ENCODE results near the gene DIAPH3. TPM values are rescaled to one million over a fixed set of nuclear protein-coding genes. Genes with fewer than 3 reads are reported as not detected.

Gene DIAPH3
- total and polyA plus RNA-seq, 2 of the 4 experiments (the other 2 are of a cell fraction), result 8.9 to 9.3 TPM

- no peaks in the 10 kb centered on the region for H3K36me3 ChIP-seq (ENCODE audit: control insufficient read depth, insufficient read depth, low read length)
- no peak overlapping the region for H2AK9ac ChIP-seq (replicated peaks; ENCODE audit: low read depth, low read length, poor library complexity)
- no peak overlapping the region for H4K8ac ChIP-seq (ENCODE audit: low read depth in 2 of 2, low read length in 2 of 2)
- POLR2A ChIA-PET (ENCODE audit: unreplicated experiment), result no interaction called here
- no peak overlapping the region for H3K18ac ChIP-seq (ENCODE audit: low read depth, low read length)
- BruUV-seq (replicated peaks), result no TSS peak
- H3K4me3 ChIP-seq (ENCODE audit: insufficient read depth, low read depth, low read length), result no peak overlapping the region
- DNase-seq, result no peak
- no peaks in the 10 kb centered on the region for H3K4me1 ChIP-seq (ENCODE audit: control insufficient read depth, insufficient read depth, low read length)
- dilution Hi-C loops (cut with HindIII; ENCODE audit: low sequenced_read_pairs, unreplicated experiment) (no loop called here), in situ Hi-C loops (cut with MboI; ENCODE audit: low sequenced_read_pairs) (no loop called here), intact Hi-C loops (cut with micrococcal nuclease) (no loop called here)
- no peak overlapping the region for H2AK5ac ChIP-seq (ENCODE audit: low read depth, low read length)
- H4K91ac ChIP-seq (ENCODE audit: insufficient read depth, low read depth, low read length), result no peak overlapping the region
- H2BK20ac ChIP-seq (ENCODE audit: low read depth, low read length), result no peak overlapping the region
- ATAC-seq (ENCODE audit: low read depth), result no peak
- no peak overlapping the region for H3K9ac ChIP-seq (ENCODE audit: low read depth, low read length)
- H2BK5ac ChIP-seq (ENCODE audit: low read depth, low read length, poor library complexity, severe bottlenecking), result no peak overlapping the region
- CTCF ChIA-PET, result no interaction called here
- H4K20me1 ChIP-seq (ENCODE audit: insufficient read depth, low read length), result no peaks in the 10 kb centered on the region
- no peak overlapping the region for H3K56ac ChIP-seq (ENCODE audit: extremely low read depth, insufficient read depth, low read length)
- no peak overlapping the region for H2AFZ ChIP-seq (replicated peaks; ENCODE audit: low read length, poor library complexity)
- no peaks in the 10 kb centered on the region for H3K9me3 ChIP-seq (ENCODE audit: control insufficient read depth, insufficient read depth, low read length)
- H2BK120ac ChIP-seq (ENCODE audit: low read depth, low read length), result no peak overlapping the region
- no peak overlapping the region for H4K5ac ChIP-seq (ENCODE audit: low read depth, low read length)
- no peak for TF ChIP-seq CTCF (conservative IDR thresholded peaks at IDR 0.05; ENCODE audit: low read depth, low read length)
- TF ChIP-seq BHLHE40 (IDR thresholded peaks at IDR 0.05; ENCODE audit: low read depth, low read length), result no peak
- TF ChIP-seq CEBPB (IDR thresholded peaks at IDR 0.05; ENCODE audit: low read depth, low read length), result no peak
- TF ChIP-seq POLR2A (IDR thresholded peaks at IDR 0.05; ENCODE audit: low read depth, low read length), result no peak
- no peak for TF ChIP-seq FOS (IDR thresholded peaks at IDR 0.05; ENCODE audit: low read depth, low read length)
- no peak for TF ChIP-seq USF2 (IDR thresholded peaks at IDR 0.05; ENCODE audit: low read depth, low read length)
- no peak for TF ChIP-seq NFE2L2 (IDR thresholded peaks at IDR 0.05; ENCODE audit: low read depth, low read length)
- no peak overlapping the region for H3K4me2 ChIP-seq (ENCODE audit: low read depth, low read length)
- peaks cover 16% of the 10 kb centered on the region for H3K27me3 ChIP-seq (ENCODE audit: control insufficient read depth, insufficient read depth, low read length)
- no peak overlapping the region for H2BK15ac ChIP-seq (ENCODE audit: low read depth, low read length)
- H3K9me1 ChIP-seq (ENCODE audit: insufficient read depth, low read length), result no peaks in the 10 kb centered on the region
- 60% methylated on average over 2 of the region's 3 CpGs; no CpG with 5 or more reads in 1 of the 2 experiments for WGBS, 2 experiments (ENCODE audit: extremely low coverage in 2 of 2, insufficient read length in 1 of 2)
- no peaks in the 10 kb centered on the region for H3K79me1 ChIP-seq (ENCODE audit: low read depth in 1 of 2, low read length in 2 of 2)
- H3K4ac ChIP-seq (ENCODE audit: low read depth, low read length), result no peak overlapping the region
- no peak overlapping the region for H3K27ac ChIP-seq (ENCODE audit: insufficient read depth, low read length)
- no peak overlapping the region for H3K23ac ChIP-seq (ENCODE audit: low read depth, low read length)
- no peak overlapping the region for H3K14ac ChIP-seq (replicated peaks; ENCODE audit: low read depth, low read length)
Measured at GRCh38 chr13:59641261-59641660, 522.5 kb downstream of the DIAPH3 start.
